KOPT-K1 (cell line): ENCODE results near the gene OPN4.
"Not testable (repeated sequence)": the region's sequence is repeated elsewhere in the genome, so short reads cannot be mapped to it uniquely, and the experiment has no call there.

ENCODE experiments used
- H3K27ac ChIP-seq: fragments of 200-600 bp; sonication (generic); 2 replicates; pipeline ENCODE4 v1.5.1; 2016; ENCODE audit warnings: antibody characterized with exemption, mild to moderate bottlenecking, low read depth, low read length; ENCODE audit not compliant: poor library complexity, severe bottlenecking
- H3K36me3 ChIP-seq: fragments of 200-600 bp; sonication (generic); 2 replicates; pipeline ENCODE4 v1.5.1; 2017; ENCODE audit warnings: antibody characterized with exemption, mild to moderate bottlenecking, low read length, moderate library complexity; ENCODE audit not compliant: insufficient read depth
- H3K9me3 ChIP-seq: fragments of 200-600 bp; sonication (generic); 2 replicates; pipeline ENCODE4 v1.5.1; 2017; ENCODE audit warnings: antibody characterized with exemption, low read length, mild to moderate bottlenecking; ENCODE audit not compliant: insufficient read depth, poor library complexity, severe bottlenecking

OPN4 gene

GRCh38 chr10:86642499-86642898 is 11.8 kb upstream of the OPN4 start:
- peak overlapping the region; percentile 57 for H3K27ac ChIP-seq
- H3K9me3 ChIP-seq = no peaks in the 10 kb centered on the region
- H3K36me3 ChIP-seq = no peaks in the 10 kb centered on the region

- Histone ChIP-seq H3K9me3 (no peaks in the 10 kb centered on the region), H3K27ac (no peak overlapping the region), H3K36me3 (no peaks in the 10 kb centered on the region)
These were observed 10.1 kb upstream of the OPN4 start for GRCh38 chr10:86644152-86644793.

- H3K9me3 ChIP-seq = no peaks in the 10 kb centered on the region
- H3K27ac ChIP-seq = no peak overlapping the region
- H3K36me3 ChIP-seq = no peaks in the 10 kb centered on the region
These were observed 9.4 kb upstream of the OPN4 start for GRCh38 chr10:86644794-86645445.

DNA sequence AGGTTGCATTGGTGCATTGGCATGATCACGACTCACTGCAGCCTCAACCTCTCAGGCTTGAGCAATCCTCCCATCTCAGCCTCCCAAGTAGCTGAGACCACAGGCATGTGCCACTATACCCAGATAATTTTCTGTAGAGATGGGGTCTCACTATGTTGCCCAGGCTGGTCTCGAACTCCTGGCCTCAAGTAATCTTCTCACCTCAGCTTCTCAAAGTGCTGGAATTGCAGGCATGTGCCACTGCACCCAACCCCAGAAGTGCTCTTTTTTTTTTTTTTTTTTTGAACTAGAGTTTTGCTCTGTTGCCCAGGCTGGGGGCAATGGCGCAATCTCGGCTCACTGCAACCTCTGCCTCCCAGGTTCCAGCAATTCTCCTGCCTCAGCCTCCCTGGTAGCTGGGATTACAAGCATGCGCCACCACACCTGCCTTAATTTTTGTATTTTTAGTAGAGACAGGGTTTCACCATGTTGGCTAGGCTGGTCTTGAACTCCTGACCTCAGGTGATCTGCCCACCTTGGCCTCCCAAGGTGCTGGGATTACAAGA is 8.7 kb upstream of the OPN4 start:
- H3K27ac ChIP-seq, H3K36me3 ChIP-seq, H3K9me3 ChIP-seq: not testable (repeated sequence)

DNA sequence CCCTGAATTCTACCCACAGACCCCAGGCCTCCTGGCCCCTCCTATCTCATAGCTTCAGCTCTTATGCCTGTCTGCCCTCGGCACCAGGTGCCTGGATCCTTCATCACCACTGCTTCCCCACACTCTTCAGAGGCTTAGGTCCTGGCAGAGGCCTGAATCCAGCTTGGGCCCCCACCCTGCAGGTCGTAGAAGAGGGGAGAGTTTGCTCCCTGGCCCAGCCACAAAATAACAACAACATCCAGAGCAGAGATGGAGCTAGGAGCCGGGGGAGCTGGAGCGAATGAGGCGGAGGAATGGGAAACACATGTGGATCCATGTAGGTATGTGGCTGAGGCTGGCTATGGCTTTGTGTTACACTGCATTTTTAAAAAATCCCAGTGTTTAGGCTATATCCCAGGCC is 7.8 kb upstream of the OPN4 start:
- no peak overlapping the region for H3K27ac ChIP-seq
- no peaks in the 10 kb centered on the region for H3K36me3 ChIP-seq
- no peaks in the 10 kb centered on the region for H3K9me3 ChIP-seq

GRCh38 chr10:86646933-86647332 is 7.4 kb upstream of the OPN4 start:
- no peak overlapping the region for H3K27ac ChIP-seq
- H3K36me3 ChIP-seq = no peaks in the 10 kb centered on the region
- H3K9me3 ChIP-seq = no peaks in the 10 kb centered on the region

GRCh38 chr10:86647773-86648703 is 6.3 kb upstream of the OPN4 start:
- Histone ChIP-seq H3K9me3 (no peaks in the 10 kb centered on the region), H3K36me3 (no peaks in the 10 kb centered on the region), H3K27ac (no peak overlapping the region)

- H3K36me3 ChIP-seq = no peaks in the 10 kb centered on the region
- H3K27ac ChIP-seq = no peak overlapping the region
- no peaks in the 10 kb centered on the region for H3K9me3 ChIP-seq
These were observed 5.5 kb upstream of the OPN4 start for GRCh38 chr10:86648704-86649427.

DNA sequence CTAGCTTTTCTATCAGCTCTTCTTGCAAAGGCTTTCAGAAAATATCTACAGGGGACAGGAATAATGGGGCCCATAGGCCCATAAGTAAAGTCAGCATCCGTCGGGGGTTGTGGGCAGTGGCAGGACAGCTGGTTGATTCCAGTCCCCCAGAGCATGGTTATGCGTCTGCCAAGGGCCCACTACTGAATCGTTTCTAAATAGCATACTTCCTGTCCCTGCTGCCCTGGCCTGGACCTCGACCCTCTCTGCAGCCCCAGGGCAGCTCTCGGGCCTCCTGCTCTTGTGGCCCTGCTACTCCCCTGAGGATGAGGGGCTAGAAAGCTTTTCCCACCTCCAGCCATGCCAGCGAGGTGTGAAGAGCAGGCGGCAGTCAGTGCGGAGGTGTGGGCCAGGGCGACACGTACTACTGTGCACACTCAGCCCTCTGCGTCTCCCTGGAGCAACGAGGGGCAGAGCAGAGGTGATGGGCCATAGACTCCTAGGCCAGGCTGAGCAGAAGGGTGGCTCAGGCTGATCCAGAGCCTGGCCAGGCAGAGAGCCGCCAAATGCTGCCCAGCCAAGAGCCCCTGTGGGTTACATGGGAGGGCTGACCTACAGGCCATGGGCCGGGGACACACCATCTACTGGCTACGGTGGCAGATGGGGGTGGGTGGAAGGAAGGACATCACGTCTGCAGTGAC is 4.7 kb upstream of the OPN4 start:
- Histone ChIP-seq H3K36me3 (no peaks in the 10 kb centered on the region), H3K9me3 (no peaks in the 10 kb centered on the region), H3K27ac (no peak overlapping the region)

- no peak overlapping the region for H3K27ac ChIP-seq
- H3K9me3 ChIP-seq = no peaks in the 10 kb centered on the region
- H3K36me3 ChIP-seq = no peaks in the 10 kb centered on the region
These were observed 4.2 kb upstream of the OPN4 start for GRCh38 chr10:86650151-86650550.

DNA sequence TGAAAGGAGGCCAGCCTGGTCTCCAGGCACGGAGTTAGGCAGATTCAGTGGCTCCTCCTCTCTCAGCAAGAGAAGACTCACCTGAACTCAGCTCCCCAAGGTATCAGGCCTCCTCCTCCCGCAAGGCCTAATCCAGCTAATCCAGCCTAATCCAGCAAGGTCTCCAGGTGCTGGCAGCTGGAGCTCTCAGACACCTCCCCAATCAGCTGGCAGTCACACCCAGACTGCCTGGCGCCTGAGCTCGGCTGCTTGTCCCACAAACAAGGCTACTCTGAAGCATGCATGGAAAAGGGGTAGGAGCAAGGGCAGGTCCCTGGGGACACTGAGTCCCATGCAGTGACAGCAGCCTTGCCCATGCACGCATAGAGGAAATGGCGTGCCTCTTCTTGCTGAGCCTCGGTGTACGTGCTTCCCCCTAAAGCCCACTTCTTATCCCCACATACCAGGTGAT is 3.3 kb upstream of the OPN4 start:
- Histone ChIP-seq H3K9me3 (no peaks in the 10 kb centered on the region), H3K27ac (no peak overlapping the region), H3K36me3 (no peaks in the 10 kb centered on the region)

- Histone ChIP-seq H3K9me3 (no peaks in the 10 kb centered on the region), H3K36me3 (no peaks in the 10 kb centered on the region), H3K27ac (no peak overlapping the region)
These were observed 2.6 kb upstream of the OPN4 start for GRCh38 chr10:86651631-86652331.

DNA sequence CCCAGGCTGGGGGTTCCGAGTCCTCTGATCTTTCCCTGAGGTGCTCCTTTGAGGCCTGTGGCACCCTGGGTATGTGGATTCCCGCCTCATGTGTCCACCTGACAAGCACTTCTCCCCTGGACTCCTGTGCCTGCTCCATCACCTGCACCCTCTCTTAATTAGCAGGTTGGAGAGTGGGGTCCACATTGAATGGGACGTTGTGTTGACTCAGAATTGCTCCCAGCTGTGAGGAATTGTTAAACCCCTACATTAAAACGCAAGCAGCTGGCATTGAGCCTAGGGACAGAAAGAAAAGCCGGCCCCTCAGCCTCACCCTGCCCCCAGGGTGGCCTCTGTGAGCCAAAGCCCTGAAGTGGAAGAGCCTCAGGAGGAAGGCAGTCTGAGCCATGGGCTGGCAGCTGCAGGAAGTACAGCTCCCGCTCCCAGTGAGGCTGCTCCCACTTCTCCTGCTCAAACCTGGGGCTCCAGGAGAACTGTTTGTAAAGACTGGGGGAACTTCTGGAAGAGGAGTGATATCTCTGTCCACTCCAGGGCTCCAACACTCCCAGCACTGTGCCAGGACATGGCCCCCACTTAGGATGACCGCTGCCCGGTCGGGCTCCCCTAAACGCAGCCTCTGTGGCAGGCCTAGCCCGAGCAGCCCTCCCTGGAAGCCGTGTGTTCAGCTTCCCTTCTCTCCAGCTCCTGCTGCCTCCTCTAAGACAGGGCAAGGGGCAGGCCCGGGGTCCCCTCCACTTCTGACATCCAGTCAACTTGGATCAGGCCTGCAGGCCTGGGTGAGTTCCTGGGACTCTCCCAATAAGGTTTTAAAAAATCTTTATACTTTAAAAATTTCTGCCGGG is 1.8 kb upstream of the OPN4 start:
- no peaks in the 10 kb centered on the region for H3K9me3 ChIP-seq
- H3K27ac ChIP-seq = no peak overlapping the region
- H3K36me3 ChIP-seq = no peaks in the 10 kb centered on the region
